ENCODE measurements around the gene CFAP410.

The CFAP410 gene

GRCh38 chr21:44298301-44298700, 40.9 kb downstream of the CFAP410 start:
- TF ChIP-seq CTCF (IDR thresholded peaks at IDR 0.05; ENCODE audit: control insufficient read depth, extremely low read depth, insufficient read depth): no peak
- H3K4me3 ChIP-seq (ENCODE audit: low read depth, low read length): no peak overlapping the region
- DNase-seq (ENCODE audit: low read depth): no peak

GRCh38 chr21:44297525-44298290, 41.5 kb downstream of the CFAP410 start:
- peak; percentile 80 for TF ChIP-seq CTCF (IDR thresholded peaks at IDR 0.05; ENCODE audit: control insufficient read depth, extremely low read depth, insufficient read depth)
- H3K4me3 ChIP-seq (ENCODE audit: low read depth, low read length): no peak overlapping the region
- DNase-seq (ENCODE audit: low read depth): peak; percentile 31

GRCh38 chr21:44296916-44297315, 42.3 kb downstream of the CFAP410 start:
- TF ChIP-seq CTCF (IDR thresholded peaks at IDR 0.05; ENCODE audit: control insufficient read depth, extremely low read depth, insufficient read depth): no peak
- H3K4me3 ChIP-seq (ENCODE audit: low read depth, low read length): no peak overlapping the region
- DNase-seq (ENCODE audit: low read depth): no peak

GRCh38 chr21:44296103-44296519, 43.1 kb downstream of the CFAP410 start:
- H3K4me3 ChIP-seq (ENCODE audit: low read depth, low read length): no peak overlapping the region
- TF ChIP-seq CTCF (IDR thresholded peaks at IDR 0.05; ENCODE audit: control insufficient read depth, extremely low read depth, insufficient read depth): no peak
- no peak for DNase-seq (ENCODE audit: low read depth)

- no peak overlapping the region for H3K4me3 ChIP-seq (ENCODE audit: low read depth, low read length)
- DNase-seq (ENCODE audit: low read depth): no peak
Observed at GRCh38 chr21:44295646-44296045, 43.5 kb downstream of the CFAP410 start.

GRCh38 chr21:44295163-44295573, 44.0 kb downstream of the CFAP410 start:
- DNase-seq (ENCODE audit: low read depth): no peak
- TF ChIP-seq CTCF (IDR thresholded peaks at IDR 0.05; ENCODE audit: control insufficient read depth, extremely low read depth, insufficient read depth): no peak
- H3K4me3 ChIP-seq (ENCODE audit: low read depth, low read length): no peak overlapping the region

More at GRCh38 chr21:44295646-44296045, 43.5 kb downstream of the CFAP410 start:
- TF ChIP-seq CTCF (IDR thresholded peaks at IDR 0.05; ENCODE audit: control insufficient read depth, extremely low read depth, insufficient read depth): no peak

Measured in LNCaP clone FGC (cell line).